ENCODE results near the gene ARL2. TPM values are rescaled to one million over a fixed set of nuclear protein-coding genes. Genes with fewer than 3 reads are reported as not detected.
"Not testable (repeated sequence)": the region's sequence is repeated elsewhere in the genome, so short reads cannot be mapped to it uniquely, and the experiment has no call there.

Gene ARL2
- total and polyA plus RNA-seq, 2 donors (not counting 1 experiment from before 2014, with no cell fraction given) = 99.2 to 138 TPM

GRCh38 chr11:65003282-65003681 lies 10.7 kb upstream of the ARL2 start:
- no peak overlapping the region for H3K4me2 ChIP-seq (ENCODE audit: extremely low read depth, insufficient read depth, low read length)
- no peaks in the 10 kb centered on the region for H3K27me3 ChIP-seq (ENCODE audit: control insufficient read depth, insufficient read depth, low read length)
- H3K9me3 ChIP-seq (ENCODE audit: control insufficient read depth, insufficient read depth, low read depth, low read length) = no peaks in the 10 kb centered on the region
- H2AFZ ChIP-seq (ENCODE audit: low read length) = no peak overlapping the region
- H3K9ac ChIP-seq (ENCODE audit: insufficient read depth, low read length) = no peak overlapping the region
- peaks cover 13% of the 10 kb centered on the region for H3K4me1 ChIP-seq (ENCODE audit: control insufficient read depth, extremely low read depth, insufficient read depth, low read length)
- H3K27ac ChIP-seq (ENCODE audit: insufficient read depth, low read length) = no peak overlapping the region
- DNase-seq (ENCODE audit: low read depth in 2 of 2) = peak; percentile 34 to 39
- TF ChIP-seq CTCF (conservative IDR thresholded peaks at IDR 0.05 in 1 of 2, IDR thresholded peaks at IDR 0.05 in 1 of 2; ENCODE audit: low read depth in 1 of 2, low read length in 2 of 2) (no peak), EZH2 (IDR thresholded peaks at IDR 0.05; ENCODE audit: low read length, missing control alignments) (no peak)
- no peaks in the 10 kb centered on the region for H3K36me3 ChIP-seq (ENCODE audit: control insufficient read depth, insufficient read depth, low read length)
- H3K4me3 ChIP-seq (replicated peaks in 1 of 4; ENCODE audit: control extremely low read depth in 1 of 4, insufficient read depth in 1 of 4, low read depth in 3 of 4, low read length in 4 of 4) = no peak overlapping the region
- H3K79me2 ChIP-seq (ENCODE audit: control insufficient read depth, insufficient read depth, low read length) = no peaks in the 10 kb centered on the region
- no peaks in the 10 kb centered on the region for H4K20me1 ChIP-seq (ENCODE audit: control insufficient read depth, extremely low read depth, insufficient read depth, low read length)

DNA sequence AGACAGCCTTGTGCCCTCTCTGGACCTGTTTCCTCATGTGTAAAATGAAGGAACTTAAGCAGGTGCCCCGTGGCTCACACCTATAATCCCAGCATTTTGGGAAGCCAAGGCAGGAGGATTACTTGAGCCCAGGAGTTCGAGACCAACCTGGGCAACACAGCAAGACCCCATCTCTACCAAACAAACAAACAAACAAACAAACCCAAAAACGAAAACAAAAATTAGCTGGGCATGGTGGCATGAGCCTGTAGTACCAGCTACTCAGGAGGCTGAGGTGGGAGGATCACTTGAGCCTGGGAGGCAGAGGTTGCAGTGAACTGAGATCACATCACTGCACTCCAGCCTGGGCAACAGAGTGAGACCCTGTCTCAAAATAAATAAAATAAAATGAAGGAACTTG lies 10.0 kb upstream of the ARL2 start:
- not testable (repeated sequence) for H3K4me2 ChIP-seq (ENCODE audit: extremely low read depth, insufficient read depth, low read length); H3K9ac ChIP-seq (ENCODE audit: insufficient read depth, low read length); H4K20me1 ChIP-seq (ENCODE audit: control insufficient read depth, extremely low read depth, insufficient read depth, low read length); H3K27ac ChIP-seq (ENCODE audit: insufficient read depth, low read length); H2AFZ ChIP-seq (ENCODE audit: low read length); H3K4me3 ChIP-seq (replicated peaks in 1 of 4; ENCODE audit: control extremely low read depth in 1 of 4, insufficient read depth in 1 of 4, low read depth in 3 of 4, low read length in 4 of 4); H3K79me2 ChIP-seq (ENCODE audit: control insufficient read depth, insufficient read depth, low read length); H3K9me3 ChIP-seq (ENCODE audit: control insufficient read depth, insufficient read depth, low read depth, low read length); H3K36me3 ChIP-seq (ENCODE audit: control insufficient read depth, insufficient read depth, low read length); DNase-seq (ENCODE audit: low read depth in 2 of 2); H3K27me3 ChIP-seq (ENCODE audit: control insufficient read depth, insufficient read depth, low read length)
- peaks cover 13% of the 10 kb centered on the region for H3K4me1 ChIP-seq (ENCODE audit: control insufficient read depth, extremely low read depth, insufficient read depth, low read length)

GRCh38 chr11:65008016-65008415 lies 5.9 kb upstream of the ARL2 start:
- Histone ChIP-seq H3K4me2 (ENCODE audit: extremely low read depth, insufficient read depth, low read length) (no peak overlapping the region), H3K27ac (ENCODE audit: insufficient read depth, low read length) (peak overlapping the region; percentile 86), H4K20me1 (ENCODE audit: control insufficient read depth, extremely low read depth, insufficient read depth, low read length) (no peaks in the 10 kb centered on the region), H3K79me2 (ENCODE audit: control insufficient read depth, insufficient read depth, low read length) (no peaks in the 10 kb centered on the region), H3K9me3 (ENCODE audit: control insufficient read depth, insufficient read depth, low read depth, low read length) (no peaks in the 10 kb centered on the region), H3K36me3 (ENCODE audit: control insufficient read depth, insufficient read depth, low read length) (no peaks in the 10 kb centered on the region), H3K9ac (ENCODE audit: insufficient read depth, low read length) (no peak overlapping the region), H3K27me3 (ENCODE audit: control insufficient read depth, insufficient read depth, low read length) (no peaks in the 10 kb centered on the region), H2AFZ (ENCODE audit: low read length) (no peak overlapping the region), H3K4me3 (replicated peaks in 1 of 4; ENCODE audit: control extremely low read depth in 1 of 4, insufficient read depth in 1 of 4, low read depth in 3 of 4, low read length in 4 of 4) (no peak overlapping the region), H3K4me1 (ENCODE audit: control insufficient read depth, extremely low read depth, insufficient read depth, low read length) (peaks cover 13% of the 10 kb centered on the region)
- no peak for DNase-seq (ENCODE audit: low read depth in 2 of 2)
- no peak for TF ChIP-seq CTCF (conservative IDR thresholded peaks at IDR 0.05 in 1 of 2, IDR thresholded peaks at IDR 0.05 in 1 of 2; ENCODE audit: low read depth in 1 of 2, low read length in 2 of 2)
- no peak for TF ChIP-seq EZH2 (IDR thresholded peaks at IDR 0.05; ENCODE audit: low read length, missing control alignments)
